ENCODE data around the gene VPS16. TPM values are rescaled to one million over a fixed set of nuclear protein-coding genes. Genes with fewer than 3 reads are reported as not detected.

Gene VPS16
- total and polyA plus RNA-seq, 2 of the 13 experiments (the other 11 are each of a cell fraction or from before 2014, with no cell fraction given), result 34.2 to 35.4 TPM

DNA sequence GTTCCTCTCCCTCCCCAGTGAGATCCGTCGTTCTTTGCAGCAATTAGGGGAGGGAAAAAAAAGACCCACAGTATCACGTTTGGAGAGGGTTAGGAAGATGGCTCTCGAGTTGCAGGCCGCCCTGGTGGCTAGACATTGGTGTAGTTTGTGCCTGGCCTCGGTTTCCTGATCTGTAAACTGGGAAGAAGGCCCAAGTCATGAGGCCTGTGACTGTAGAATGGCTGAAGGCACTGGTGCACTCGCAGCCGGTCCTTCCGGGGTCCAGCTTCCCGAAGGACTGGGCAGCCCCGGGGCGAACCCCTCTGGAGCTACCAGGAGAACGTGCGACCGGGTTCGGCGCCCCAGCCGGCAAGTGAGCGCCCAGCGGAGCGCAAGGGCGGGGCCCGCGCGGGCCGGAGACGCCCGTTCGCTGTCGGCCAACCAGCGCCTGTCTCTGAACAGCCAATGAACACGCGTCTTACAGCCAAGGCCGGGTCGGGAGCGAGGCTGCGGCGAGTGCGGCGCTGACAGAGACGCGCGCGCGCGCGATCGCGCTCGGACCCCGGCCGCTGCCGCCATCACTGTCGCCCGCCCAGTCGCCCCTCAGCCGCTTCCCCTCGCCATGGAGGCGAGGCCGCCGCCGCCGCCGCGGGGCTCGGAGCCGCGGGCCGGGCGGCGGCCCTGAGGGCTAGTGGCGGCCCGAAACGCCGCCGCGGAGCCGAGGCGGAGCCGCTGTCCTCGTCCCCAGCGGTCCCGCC lies 32.6 kb downstream of the VPS16 start, which contains the start of gene PTPRA (continued):
- TF ChIP-seq ZNF407 (CRISPR knock-in tag; IDR thresholded peaks at IDR 0.05; ENCODE audit: not compliant biosample characterization) (peak; percentile 26), GABPA (IDR thresholded peaks at IDR 0.05; ENCODE audit: low read depth, low read length) (no peak), GABPA (CRISPR knock-in tag; IDR thresholded peaks at IDR 0.05; ENCODE audit: low read depth) (0 out of 2 replicates have a peak, but pooled peaks have one; percentile 0), LCORL (IDR thresholded peaks at IDR 0.05) (no peak), LCORL (CRISPR knock-in tag; IDR thresholded peaks at IDR 0.05) (no peak; the same call in none of the 2 replicates), CTCF (CRISPR knock-in tag; IDR thresholded peaks at IDR 0.05) (no peak), SRF (IDR thresholded peaks at IDR 0.05; ENCODE audit: low read depth, low read length) (no peak), ZMAT3 (CRISPR knock-in tag; conservative IDR thresholded peaks at IDR 0.05) (0 out of 2 replicates have a peak, but pooled peaks have one; percentile 71), NR2F2 (IDR thresholded peaks at IDR 0.05; ENCODE audit: borderline replicate concordance, low read depth) (no peak), ZNF644 (CRISPR knock-in tag; IDR thresholded peaks at IDR 0.05; ENCODE audit: low read depth) (peak; percentile 55; the same call in 1 of the 2 replicates), CREB1 (IDR thresholded peaks at IDR 0.05) (peak; percentile 43; the same call in 1 of the 2 replicates), CREB1 (CRISPR knock-in tag; IDR thresholded peaks at IDR 0.05) (no peak), ZNF333 (CRISPR knock-in tag; IDR thresholded peaks at IDR 0.05; ENCODE audit: borderline replicate concordance) (peak; percentile 74; the same call in 1 of the 2 replicates)
- TF ChIP-seq, protein P1, sequence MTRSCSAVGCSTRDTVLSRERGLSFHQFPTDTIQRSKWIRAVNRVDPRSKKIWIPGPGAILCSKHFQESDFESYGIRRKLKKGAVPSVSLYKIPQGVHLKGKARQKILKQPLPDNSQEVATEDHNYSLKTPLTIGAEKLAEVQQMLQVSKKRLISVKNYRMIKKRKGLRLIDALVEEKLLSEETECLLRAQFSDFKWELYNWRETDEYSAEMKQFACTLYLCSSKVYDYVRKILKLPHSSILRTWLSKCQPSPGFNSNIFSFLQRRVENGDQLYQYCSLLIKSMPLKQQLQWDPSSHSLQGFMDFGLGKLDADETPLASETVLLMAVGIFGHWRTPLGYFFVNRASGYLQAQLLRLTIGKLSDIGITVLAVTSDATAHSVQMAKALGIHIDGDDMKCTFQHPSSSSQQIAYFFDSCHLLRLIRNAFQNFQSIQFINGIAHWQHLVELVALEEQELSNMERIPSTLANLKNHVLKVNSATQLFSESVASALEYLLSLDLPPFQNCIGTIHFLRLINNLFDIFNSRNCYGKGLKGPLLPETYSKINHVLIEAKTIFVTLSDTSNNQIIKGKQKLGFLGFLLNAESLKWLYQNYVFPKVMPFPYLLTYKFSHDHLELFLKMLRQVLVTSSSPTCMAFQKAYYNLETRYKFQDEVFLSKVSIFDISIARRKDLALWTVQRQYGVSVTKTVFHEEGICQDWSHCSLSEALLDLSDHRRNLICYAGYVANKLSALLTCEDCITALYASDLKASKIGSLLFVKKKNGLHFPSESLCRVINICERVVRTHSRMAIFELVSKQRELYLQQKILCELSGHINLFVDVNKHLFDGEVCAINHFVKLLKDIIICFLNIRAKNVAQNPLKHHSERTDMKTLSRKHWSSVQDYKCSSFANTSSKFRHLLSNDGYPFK (CRISPR knock-in tag; IDR thresholded peaks at IDR 0.05; ENCODE audit: borderline replicate concordance), result peak; percentile 67; the same call in 1 of the 2 replicates
- TF ChIP-seq, protein P2, sequence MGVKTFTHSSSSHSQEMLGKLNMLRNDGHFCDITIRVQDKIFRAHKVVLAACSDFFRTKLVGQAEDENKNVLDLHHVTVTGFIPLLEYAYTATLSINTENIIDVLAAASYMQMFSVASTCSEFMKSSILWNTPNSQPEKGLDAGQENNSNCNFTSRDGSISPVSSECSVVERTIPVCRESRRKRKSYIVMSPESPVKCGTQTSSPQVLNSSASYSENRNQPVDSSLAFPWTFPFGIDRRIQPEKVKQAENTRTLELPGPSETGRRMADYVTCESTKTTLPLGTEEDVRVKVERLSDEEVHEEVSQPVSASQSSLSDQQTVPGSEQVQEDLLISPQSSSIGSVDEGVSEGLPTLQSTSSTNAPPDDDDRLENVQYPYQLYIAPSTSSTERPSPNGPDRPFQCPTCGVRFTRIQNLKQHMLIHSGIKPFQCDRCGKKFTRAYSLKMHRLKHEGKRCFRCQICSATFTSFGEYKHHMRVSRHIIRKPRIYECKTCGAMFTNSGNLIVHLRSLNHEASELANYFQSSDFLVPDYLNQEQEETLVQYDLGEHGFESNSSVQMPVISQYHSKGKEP (CRISPR knock-in tag; IDR thresholded peaks at IDR 0.05), result peak; percentile 87

All from HepG2 (cell line).